ENCODE results near the gene MYEOV. TPM values are rescaled to one million over a fixed set of nuclear protein-coding genes. Genes with fewer than 3 reads are reported as not detected.

The MYEOV gene
- total RNA-seq, 1 donor from 2014 or later = 0.93 TPM

GRCh38 chr11:69337211-69337721, 43.3 kb downstream of the MYEOV start:
- intact Hi-C loops (cut with micrococcal nuclease) = loop anchor here (1.0 to 5.0 kb wide), 12 partner anchors 15 to 865 kb away; partner anchors contain the start of genes CCND1 and FADD
- Mint-ChIP-seq H3K27ac (peak overlapping the region; percentile 89), H3K9me3 (peaks cover 24% of the 10 kb centered on the region), H3K36me3 (ENCODE audit: low read depth) (peaks cover 9% of the 10 kb centered on the region), H3K4me3 (peak overlapping the region; percentile 35), H3K4me1 (ENCODE audit: low read depth) (peaks cover 56% of the 10 kb centered on the region), H3K27me3 (ENCODE audit: insufficient read depth) (peaks cover 4% of the 10 kb centered on the region)
- DNase-seq (ENCODE audit: low spot score) = peak; percentile 26

DNA sequence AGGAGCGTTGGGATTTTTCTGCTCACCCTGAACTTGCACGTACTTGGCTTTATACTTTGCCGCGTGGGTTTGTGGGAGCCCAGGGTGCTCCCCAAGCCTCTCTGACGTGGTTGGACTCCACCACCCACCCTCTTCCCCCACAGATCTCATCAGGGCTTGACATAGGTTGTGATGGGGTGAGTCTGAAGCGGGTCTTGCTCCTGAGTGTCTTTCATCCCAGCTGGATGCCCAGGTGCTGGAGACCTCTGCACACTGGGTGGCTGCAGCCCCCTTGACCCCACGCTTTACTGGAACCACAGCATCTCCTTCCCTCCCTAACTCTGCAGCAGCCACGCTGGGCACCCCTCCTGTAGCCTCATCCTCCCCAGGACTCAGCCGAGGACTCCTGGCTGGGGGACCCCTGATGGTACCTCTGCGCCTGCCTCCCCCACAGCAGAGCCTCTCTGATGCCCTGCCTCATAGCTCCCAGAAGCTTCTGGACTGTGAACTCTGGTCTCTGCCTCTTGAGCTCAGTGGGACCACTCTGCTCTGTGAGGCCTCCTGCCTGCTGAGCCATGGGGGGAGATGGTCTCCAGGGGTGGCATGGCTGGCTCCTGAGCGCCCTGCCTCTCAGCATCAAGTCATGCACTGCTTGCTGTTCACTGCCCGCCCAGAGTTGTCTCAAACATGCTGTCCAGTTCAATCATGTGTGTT, 45.2 kb downstream of the MYEOV start:
- no peak for DNase-seq (ENCODE audit: low spot score)
- H3K27me3 Mint-ChIP-seq (ENCODE audit: insufficient read depth) = peaks cover under 1% of the 10 kb centered on the region
- peak overlapping the region; percentile 41 for H3K4me3 Mint-ChIP-seq

DNA sequence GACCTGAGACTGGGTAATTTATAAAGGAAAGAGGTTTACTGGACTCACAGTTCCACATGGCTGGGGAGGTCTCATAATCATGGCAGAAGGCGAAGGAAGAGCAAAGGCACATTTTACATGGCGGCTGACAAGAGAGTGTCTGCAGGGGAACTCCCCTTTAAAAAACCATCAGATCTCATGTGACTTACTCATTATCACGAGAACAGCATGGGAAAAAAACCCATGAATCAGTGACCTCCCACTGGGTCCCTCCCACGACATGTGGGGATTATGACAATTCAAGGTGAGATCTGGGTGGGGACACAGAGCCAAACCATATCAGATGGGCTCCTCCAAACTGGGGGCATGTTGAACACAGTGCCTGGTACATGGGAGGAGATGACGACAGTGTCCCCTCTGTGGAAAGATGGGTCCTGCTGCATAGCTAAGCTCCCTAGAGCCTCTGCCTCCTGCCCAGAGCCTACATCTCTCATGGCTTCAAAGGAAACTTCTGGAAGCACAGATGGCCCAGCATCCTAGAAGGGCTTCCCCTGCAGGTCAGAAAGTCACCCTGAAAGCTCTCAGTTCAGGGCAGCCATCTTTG, 46.1 kb downstream of the MYEOV start:
- Mint-ChIP-seq H3K27ac (peak overlapping the region; percentile 89), H3K4me3 (no peak overlapping the region), H3K27me3 (ENCODE audit: insufficient read depth) (peaks cover 1% of the 10 kb centered on the region), H3K36me3 (ENCODE audit: low read depth) (peaks cover 6% of the 10 kb centered on the region), H3K4me1 (ENCODE audit: low read depth) (peaks cover 48% of the 10 kb centered on the region), H3K9me3 (peaks cover 24% of the 10 kb centered on the region)
- intact Hi-C loops (cut with micrococcal nuclease) = loop anchor here (5.0 kb wide), 4 partner anchors 173 to 862 kb away; partner anchors contain the start of genes CCND1 and FADD
- DNase-seq (ENCODE audit: low spot score) = no peak

More for the DNA sequence above, 45.2 kb downstream of the MYEOV start:
- intact Hi-C loops (cut with micrococcal nuclease) = loop anchor here (5.0 kb wide), 4 partner anchors 172 to 863 kb away; partner anchors contain the start of genes CCND1 and FADD
- peaks cover 24% of the 10 kb centered on the region for H3K9me3 Mint-ChIP-seq
- peaks cover 9% of the 10 kb centered on the region for H3K36me3 Mint-ChIP-seq (ENCODE audit: low read depth)
- peaks cover 55% of the 10 kb centered on the region for H3K4me1 Mint-ChIP-seq (ENCODE audit: low read depth)
- peak overlapping the region; percentile 89 for H3K27ac Mint-ChIP-seq

- peaks cover 6% of the 10 kb centered on the region for H3K36me3 Mint-ChIP-seq (ENCODE audit: low read depth)
- H3K9me3 Mint-ChIP-seq = peaks cover 24% of the 10 kb centered on the region
- H3K4me1 Mint-ChIP-seq (ENCODE audit: low read depth) = peaks cover 24% of the 10 kb centered on the region
- no peak overlapping the region for H3K27ac Mint-ChIP-seq
- peaks cover 1% of the 10 kb centered on the region for H3K27me3 Mint-ChIP-seq (ENCODE audit: insufficient read depth)
- H3K4me3 Mint-ChIP-seq = no peak overlapping the region
- intact Hi-C loops (cut with micrococcal nuclease) = no loop called here
- DNase-seq (ENCODE audit: low spot score) = no peak
Observed at GRCh38 chr11:69342588-69343330, 48.8 kb downstream of the MYEOV start.

DNA sequence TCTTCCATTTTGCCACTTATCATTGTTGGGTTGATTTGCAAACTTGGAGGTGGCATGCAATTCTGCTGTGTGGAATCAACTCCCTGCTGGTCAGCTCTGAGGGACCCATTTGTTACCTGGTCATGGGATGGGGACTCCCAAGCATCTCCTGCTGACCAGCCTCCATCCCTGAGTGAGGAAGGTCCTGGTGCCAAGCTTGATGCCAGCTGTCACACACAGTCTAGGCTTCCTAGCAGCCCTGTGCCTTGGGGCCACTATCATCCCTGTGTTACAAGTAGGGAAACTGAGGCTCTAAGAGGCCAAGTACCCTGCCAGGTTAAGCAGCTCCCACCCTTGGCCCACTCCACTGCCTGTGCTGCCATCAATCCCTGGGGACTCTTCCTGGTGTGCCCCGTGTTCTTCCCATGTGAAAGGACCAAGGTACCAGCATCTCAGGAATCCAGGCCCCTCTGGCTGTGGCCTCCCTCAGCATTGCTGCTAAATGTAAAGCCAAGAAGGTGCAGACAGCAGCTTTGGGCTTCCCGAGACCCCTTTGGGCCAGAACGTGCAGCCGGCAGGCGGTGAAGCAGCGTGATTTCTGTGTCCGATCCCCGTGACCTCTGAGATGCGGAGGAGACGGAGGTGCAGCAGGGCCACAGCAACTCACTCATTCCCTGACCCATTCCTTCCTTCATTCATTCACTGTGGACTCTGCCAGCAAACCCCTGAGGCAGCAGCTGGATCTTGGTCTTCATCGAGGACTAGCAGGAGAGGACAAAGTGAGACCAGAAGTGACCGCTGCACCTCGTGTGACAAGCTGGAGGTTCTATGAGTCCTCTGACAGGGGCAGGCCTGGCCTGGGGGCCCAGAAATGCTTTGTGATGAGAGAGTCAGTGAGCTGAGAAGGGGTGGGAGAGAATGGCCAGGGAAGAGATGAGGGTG, 49.7 kb downstream of the MYEOV start:
- intact Hi-C loops (cut with micrococcal nuclease) = no loop called here
- Mint-ChIP-seq H3K36me3 (ENCODE audit: low read depth) (peaks cover 6% of the 10 kb centered on the region), H3K9me3 (peaks cover 26% of the 10 kb centered on the region), H3K4me3 (no peak overlapping the region), H3K27ac (no peak overlapping the region), H3K4me1 (ENCODE audit: low read depth) (peaks cover 18% of the 10 kb centered on the region), H3K27me3 (ENCODE audit: insufficient read depth) (peaks cover 1% of the 10 kb centered on the region)
- no peak for DNase-seq (ENCODE audit: low spot score)

GRCh38 chr11:69344570-69345145, 50.7 kb downstream of the MYEOV start:
- peaks cover 4% of the 10 kb centered on the region for H3K36me3 Mint-ChIP-seq (ENCODE audit: low read depth)
- H3K27ac Mint-ChIP-seq = no peak overlapping the region
- H3K27me3 Mint-ChIP-seq (ENCODE audit: insufficient read depth) = peaks cover 1% of the 10 kb centered on the region
- no peak overlapping the region for H3K4me3 Mint-ChIP-seq
- intact Hi-C loops (cut with micrococcal nuclease) = no loop called here
- H3K4me1 Mint-ChIP-seq (ENCODE audit: low read depth) = peaks cover 8% of the 10 kb centered on the region
- no peak for DNase-seq (ENCODE audit: low spot score)
- H3K9me3 Mint-ChIP-seq = peaks cover 19% of the 10 kb centered on the region

Other genes starting within 250 kb of the MYEOV start
- gene TPCN2, start 245.2 kb upstream of the MYEOV start, total RNA-seq = 17.4 and 19.2 TPM in 2 replicates
- 0.26 and 0.37 TPM in 2 replicates for gene SMIM38, start 138.2 kb upstream of the MYEOV start, total RNA-seq
- not detected in 2 replicates for gene LINC01488, start 187.5 kb downstream of the MYEOV start, total RNA-seq